Activated naive CD4-positive, alpha-beta T cell treated with anti-CD3 and anti-CD28 coated beads, Interleukin-2, amount 10 ng/mL, durations not matched to agents 5 hours and 36 hours (primary cell): Measurements from ENCODE around the gene FOXP3. TPM values are rescaled to one million over a fixed set of nuclear protein-coding genes. Genes with fewer than 3 reads are reported as not detected.

ENCODE experiments used
- total RNA-seq, 2 experiments: library from RNA; stranded (reverse); gene quantifications; one replicate each; pipeline ENCODE4 v1.2.3, GENCODE V29; 2021

The FOXP3 gene, protein sequence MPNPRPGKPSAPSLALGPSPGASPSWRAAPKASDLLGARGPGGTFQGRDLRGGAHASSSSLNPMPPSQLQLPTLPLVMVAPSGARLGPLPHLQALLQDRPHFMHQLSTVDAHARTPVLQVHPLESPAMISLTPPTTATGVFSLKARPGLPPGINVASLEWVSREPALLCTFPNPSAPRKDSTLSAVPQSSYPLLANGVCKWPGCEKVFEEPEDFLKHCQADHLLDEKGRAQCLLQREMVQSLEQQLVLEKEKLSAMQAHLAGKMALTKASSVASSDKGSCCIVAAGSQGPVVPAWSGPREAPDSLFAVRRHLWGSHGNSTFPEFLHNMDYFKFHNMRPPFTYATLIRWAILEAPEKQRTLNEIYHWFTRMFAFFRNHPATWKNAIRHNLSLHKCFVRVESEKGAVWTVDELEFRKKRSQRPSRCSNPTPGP
- total RNA-seq: 10 to 100 TPM; 11.5 to 12.5 TPM

DNA sequence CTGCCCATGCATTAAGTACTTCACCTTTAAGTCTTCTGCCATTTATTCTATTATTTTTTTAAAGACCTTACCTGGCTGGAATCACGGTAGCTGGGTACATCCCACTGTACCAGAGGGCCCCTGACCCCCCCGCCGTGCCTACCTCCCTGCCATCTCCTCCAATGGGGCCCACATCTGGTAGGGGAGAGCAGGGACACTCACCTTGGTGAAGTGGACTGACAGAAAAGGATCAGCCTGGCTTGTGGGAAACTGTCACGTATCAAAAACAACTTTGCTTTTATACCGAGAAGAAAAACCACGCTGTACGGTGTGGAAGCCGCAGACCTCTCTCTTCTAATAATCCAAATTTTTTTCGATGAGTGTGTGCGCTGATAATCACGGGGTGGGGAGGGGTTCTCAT is at the start of gene FOXP3:
TSS of gene FOXP3 (minus strand) at position 251 of the 400 bp plus-strand sequence. CDS start 6,205 bp downstream, outside the sequence.

DNA sequence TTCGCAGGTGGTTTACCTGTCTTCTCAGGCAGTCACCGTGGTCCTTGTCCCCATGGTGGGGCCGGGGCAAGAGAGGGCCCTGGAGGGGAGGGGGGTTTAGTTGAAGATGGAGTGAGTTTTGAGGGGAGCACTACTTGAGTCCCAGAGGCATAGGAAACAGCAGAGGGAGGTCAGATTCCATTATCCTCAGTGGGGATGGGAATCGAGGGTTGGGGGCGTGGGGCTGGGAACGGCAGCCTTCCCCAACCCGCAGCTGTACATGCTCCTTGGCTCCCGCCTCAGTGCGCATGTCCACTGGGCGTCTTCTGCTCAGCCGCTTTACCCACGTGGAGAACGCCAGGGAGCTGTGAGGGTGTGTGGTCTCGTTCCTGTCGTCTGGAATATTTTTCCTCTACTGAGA is 38.8 kb upstream of the FOXP3 start, which contains the start of gene GAGE10:
TSS of gene GAGE10 (plus strand) at position 301 of the 400 bp plus-strand sequence. CDS start 1,214 bp downstream, outside the sequence.

DNA sequence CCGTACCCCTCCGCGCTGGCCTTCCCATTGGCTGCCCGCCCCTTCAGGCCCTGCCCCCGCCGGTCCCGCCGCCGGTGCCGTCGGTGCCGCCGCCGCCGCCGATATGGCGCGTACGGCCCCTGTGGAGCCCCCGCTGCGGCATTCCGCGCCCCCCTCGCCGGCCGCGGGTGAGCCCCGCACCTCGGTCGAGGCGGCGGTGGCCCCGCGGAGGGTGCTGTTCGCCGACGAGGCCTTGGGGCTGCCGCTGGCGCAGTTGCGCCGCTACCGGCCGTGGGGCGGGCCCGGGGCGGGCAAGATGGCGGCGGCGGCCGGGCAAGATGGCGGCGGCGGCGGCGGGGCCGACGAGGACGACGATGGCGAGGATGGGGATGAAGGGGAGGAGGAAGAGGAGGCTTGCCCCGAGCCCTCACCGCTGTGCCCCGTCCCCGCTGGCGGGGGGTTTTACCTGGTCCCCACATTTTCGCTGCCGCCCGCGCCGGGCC is 5.3 kb upstream of the FOXP3 start, which contains the start of gene PPP1R3F:
TSS of gene PPP1R3F (plus strand) at position 27 of the 482 bp plus-strand sequence. CDS start at position 104, 77 bp downstream.

DNA sequence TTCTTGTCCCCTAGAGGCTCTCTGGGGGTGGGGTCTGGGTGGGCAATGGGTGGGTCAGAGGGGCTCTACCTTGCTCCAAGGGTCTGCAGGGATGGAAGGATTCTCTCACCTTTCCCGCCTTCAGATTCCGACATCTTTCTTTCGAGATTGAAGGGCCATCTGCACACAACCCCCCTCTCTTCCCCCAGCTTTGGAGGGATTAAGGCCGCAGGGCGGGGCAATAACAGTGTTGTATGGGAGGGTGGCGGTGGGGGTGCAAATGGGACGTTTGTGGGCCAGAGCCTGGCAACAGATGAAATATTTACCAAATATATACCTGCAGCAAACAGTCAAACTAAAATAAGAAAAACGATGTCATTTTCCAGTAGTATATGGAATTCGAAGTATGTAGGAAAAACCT is 31.3 kb downstream of the FOXP3 start, which contains the start of gene CACNA1F:
TSS of gene CACNA1F (minus strand) at position 165 of the 400 bp plus-strand sequence. CDS start at position 134, 31 bp downstream.

Other genes starting within 250 kb of the FOXP3 start
- gene TFE3, start 221.4 kb downstream of the FOXP3 start, total RNA-seq: 10 to 100 TPM; 25.8 to 26.5 TPM
- 1 to 10 TPM; 7.5 TPM for gene CCDC120, start 205.7 kb downstream of the FOXP3 start, total RNA-seq
- 10 to 100 TPM; 23.8 to 26.7 TPM for gene PRAF2, start 190.7 kb downstream of the FOXP3 start, total RNA-seq
- 10 to 100 TPM; 63.5 to 66.2 TPM for gene WDR45, start 184.8 kb downstream of the FOXP3 start, total RNA-seq
- gene GPKOW, start 141.0 kb downstream of the FOXP3 start, total RNA-seq: 10 to 100 TPM; 40.2 to 43.1 TPM
- 1 to 10 TPM; 2.2 TPM for gene MAGIX, start 102.0 kb downstream of the FOXP3 start, total RNA-seq
- 100 to 1,000 TPM; 203 to 206 TPM for gene PLP2, start 92.8 kb downstream of the FOXP3 start, total RNA-seq
- 10 to 100 TPM; 15.5 to 15.9 TPM for gene PRICKLE3, start 78.3 kb downstream of the FOXP3 start, total RNA-seq
- 1 to 10 TPM; 1.4 to 1.8 TPM for gene SYP, start 64.5 kb downstream of the FOXP3 start, total RNA-seq
- under 1 TPM; 0.50 to 0.91 TPM for gene CACNA1F, start 31.4 kb downstream of the FOXP3 start, total RNA-seq
- gene CCDC22, start 29.2 kb downstream of the FOXP3 start, total RNA-seq: 10 to 100 TPM; 29.3 to 30.3 TPM
- 10 to 100 TPM; 10.8 to 12.3 TPM for gene PPP1R3F, start 5.1 kb upstream of the FOXP3 start, total RNA-seq
- gene GAGE10, start 38.9 kb upstream of the FOXP3 start, total RNA-seq: not detected
- not detected for gene GAGE12J, start 57.3 kb upstream of the FOXP3 start, total RNA-seq
- not detected for gene GAGE13, start 66.9 kb upstream of the FOXP3 start, total RNA-seq